Measurements from ENCODE around the gene MYO5C. TPM values are rescaled to one million over a fixed set of nuclear protein-coding genes. Genes with fewer than 3 reads are reported as not detected.
"Not testable (repeated sequence)": the region's sequence is repeated elsewhere in the genome, so short reads cannot be mapped to it uniquely, and the experiment has no call there.

The MYO5C gene
- polyA plus RNA-seq, 4 donors, result 5.5 to 25.3 (median 22.0) TPM

GRCh38 chr15:52180196-52180835 is 115.3 kb downstream of the MYO5C start:
- DNase-seq (ENCODE audit: low read depth in 4 of 4, low spot score in 3 of 4), result no peak

- peak in 3 of 4 donors; percentile 66 to 69 (median 67) for DNase-seq (ENCODE audit: low read depth in 4 of 4, low spot score in 3 of 4)
Measured at GRCh38 chr15:52179278-52180195, 116.1 kb downstream of the MYO5C start.

- no peak for DNase-seq (ENCODE audit: low read depth in 4 of 4, low spot score in 3 of 4)
Measured at GRCh38 chr15:52178765-52179164, 116.8 kb downstream of the MYO5C start.

GRCh38 chr15:52172869-52173268 is 122.7 kb downstream of the MYO5C start:
- DNase-seq (ENCODE audit: low read depth in 4 of 4, low spot score in 3 of 4), result no peak

GRCh38 chr15:52171807-52172206 is 123.8 kb downstream of the MYO5C start:
- no peak for DNase-seq (ENCODE audit: low read depth in 4 of 4, low spot score in 3 of 4)

GRCh38 chr15:52171386-52171785 is 124.2 kb downstream of the MYO5C start:
- DNase-seq (ENCODE audit: low read depth in 4 of 4, low spot score in 3 of 4), result no peak

GRCh38 chr15:52170199-52170598 is 125.4 kb downstream of the MYO5C start:
- not testable (repeated sequence) for DNase-seq (ENCODE audit: low read depth in 4 of 4, low spot score in 3 of 4)

- DNase-seq (ENCODE audit: low read depth in 4 of 4, low spot score in 3 of 4), result not testable (repeated sequence)
Measured at GRCh38 chr15:52165494-52166131, 130.0 kb downstream of the MYO5C start.

- no peak for DNase-seq (ENCODE audit: low read depth in 4 of 4, low spot score in 3 of 4)
Measured at GRCh38 chr15:52164631-52165265, 130.9 kb downstream of the MYO5C start.

- DNase-seq (ENCODE audit: low read depth in 4 of 4, low spot score in 3 of 4), result no peak
Measured at GRCh38 chr15:52163321-52164190, 132.0 kb downstream of the MYO5C start.

- DNase-seq (ENCODE audit: low read depth in 4 of 4, low spot score in 3 of 4), result no peak
Measured at GRCh38 chr15:52162876-52163275, 132.7 kb downstream of the MYO5C start.

GRCh38 chr15:52162260-52162659 is 133.3 kb downstream of the MYO5C start:
- no peak for DNase-seq (ENCODE audit: low read depth in 4 of 4, low spot score in 3 of 4)

GRCh38 chr15:52161406-52161966 is 134.1 kb downstream of the MYO5C start:
- DNase-seq (ENCODE audit: low read depth in 4 of 4, low spot score in 3 of 4), result no peak

- DNase-seq (ENCODE audit: low read depth in 4 of 4, low spot score in 3 of 4), result no peak
Measured at GRCh38 chr15:52159645-52160044, 136.0 kb downstream of the MYO5C start.

- no peak for DNase-seq (ENCODE audit: low read depth in 4 of 4, low spot score in 3 of 4)
Measured at GRCh38 chr15:52158084-52158765, 137.4 kb downstream of the MYO5C start.

- DNase-seq (ENCODE audit: low read depth in 4 of 4, low spot score in 3 of 4), result no peak
Measured at GRCh38 chr15:52155878-52156277, 139.7 kb downstream of the MYO5C start.

- no peak for DNase-seq (ENCODE audit: low read depth in 4 of 4, low spot score in 3 of 4)
Measured at GRCh38 chr15:52154896-52155865, 140.4 kb downstream of the MYO5C start.
